ENCODE measurements around the gene BNIP3. TPM values are rescaled to one million over a fixed set of nuclear protein-coding genes. Genes with fewer than 3 reads are reported as not detected.

BNIP3 gene
- total RNA-seq, 1 experiment from 2014 or later: 18.4 TPM

GRCh38 chr10:131961777-131962662 is 19.7 kb downstream of the BNIP3 start:
- Histone ChIP-seq H3K36me3 (ENCODE audit: control insufficient read depth, insufficient read depth, low read length) (no peaks in the 10 kb centered on the region; the same call in 1 of the 2 replicates), H3K4me3 (ENCODE audit: low read depth, low read length) (no peak overlapping the region), H3K9me3 (no peaks in the 10 kb centered on the region), H3K4me1 (no peaks in the 10 kb centered on the region), H3K27me3 (replicated peaks; ENCODE audit: control insufficient read depth, insufficient read depth, low read length) (no peaks in the 10 kb centered on the region)
- BruUV-seq (replicated peaks): no TSS peak
- no peaks in the 10 kb centered on the region for H3K4me1 Mint-ChIP-seq (ENCODE audit: low read depth, unreplicated experiment)
- intact Hi-C loops (cut with micrococcal nuclease; ENCODE audit: unreplicated experiment): no loop called here
- H3K9me3 Mint-ChIP-seq (ENCODE audit: unreplicated experiment): no peaks in the 10 kb centered on the region
- CTCF ChIA-PET: no interaction called here
- TF ChIP-seq CTCF (IDR thresholded peaks at IDR 0.05; ENCODE audit: insufficient read depth in 1 of 2, low read depth in 1 of 2, low read length in 1 of 2, severe bottlenecking in 1 of 2, unreplicated experiment in 1 of 2): no peak
- DNase-seq: no peak
- H3K27ac Mint-ChIP-seq (ENCODE audit: unreplicated experiment): no peak overlapping the region
- no peak overlapping the region for H3K4me3 Mint-ChIP-seq (ENCODE audit: unreplicated experiment)
- POLR2A ChIA-PET: no interaction called here
- H3K27me3 Mint-ChIP-seq (ENCODE audit: insufficient read depth, unreplicated experiment): no peaks in the 10 kb centered on the region
- peaks cover 50% of the 10 kb centered on the region for H3K36me3 Mint-ChIP-seq (ENCODE audit: insufficient read depth, unreplicated experiment)

- no peaks in the 10 kb centered on the region for H3K9me3 Mint-ChIP-seq (ENCODE audit: unreplicated experiment)
- H3K4me1 ChIP-seq: no peaks in the 10 kb centered on the region
- no peaks in the 10 kb centered on the region for H3K9me3 ChIP-seq
- TF ChIP-seq CTCF (IDR thresholded peaks at IDR 0.05; ENCODE audit: insufficient read depth in 1 of 2, low read depth in 1 of 2, low read length in 1 of 2, severe bottlenecking in 1 of 2, unreplicated experiment in 1 of 2): no peak
- DNase-seq: no peak
- no peaks in the 10 kb centered on the region for H3K27me3 Mint-ChIP-seq (ENCODE audit: insufficient read depth, unreplicated experiment)
- intact Hi-C loops (cut with micrococcal nuclease; ENCODE audit: unreplicated experiment): no loop called here
- H3K4me3 Mint-ChIP-seq (ENCODE audit: unreplicated experiment): no peak overlapping the region
- H3K36me3 Mint-ChIP-seq (ENCODE audit: insufficient read depth, unreplicated experiment): peaks cover 58% of the 10 kb centered on the region
- CTCF ChIA-PET: no interaction called here
- POLR2A ChIA-PET: no interaction called here
- H3K4me3 ChIP-seq (ENCODE audit: low read depth, low read length): no peak overlapping the region
- BruUV-seq (replicated peaks): no TSS peak
- no peaks in the 10 kb centered on the region for H3K4me1 Mint-ChIP-seq (ENCODE audit: low read depth, unreplicated experiment)
- H3K27ac Mint-ChIP-seq (ENCODE audit: unreplicated experiment): no peak overlapping the region
- no peaks in the 10 kb centered on the region for H3K27me3 ChIP-seq (replicated peaks; ENCODE audit: control insufficient read depth, insufficient read depth, low read length)
- H3K36me3 ChIP-seq (ENCODE audit: control insufficient read depth, insufficient read depth, low read length): no peaks in the 10 kb centered on the region; the same call in 1 of the 2 replicates
These were observed 20.5 kb downstream of the BNIP3 start for GRCh38 chr10:131961047-131961776.

- no peaks in the 10 kb centered on the region for H3K4me1 Mint-ChIP-seq (ENCODE audit: low read depth, unreplicated experiment)
- no peak overlapping the region for H3K27ac Mint-ChIP-seq (ENCODE audit: unreplicated experiment)
- no peak overlapping the region for H3K4me3 Mint-ChIP-seq (ENCODE audit: unreplicated experiment)
- CTCF ChIA-PET: no interaction called here
- Histone ChIP-seq H3K27me3 (replicated peaks; ENCODE audit: control insufficient read depth, insufficient read depth, low read length) (no peaks in the 10 kb centered on the region), H3K36me3 (ENCODE audit: control insufficient read depth, insufficient read depth, low read length) (no peaks in the 10 kb centered on the region; the same call in none of the 2 replicates), H3K9me3 (no peaks in the 10 kb centered on the region), H3K4me1 (no peaks in the 10 kb centered on the region), H3K4me3 (ENCODE audit: low read depth, low read length) (no peak overlapping the region)
- DNase-seq: no peak
- BruUV-seq (replicated peaks): no TSS peak
- POLR2A ChIA-PET: no interaction called here
- no peak for TF ChIP-seq CTCF (IDR thresholded peaks at IDR 0.05; ENCODE audit: insufficient read depth in 1 of 2, low read depth in 1 of 2, low read length in 1 of 2, severe bottlenecking in 1 of 2, unreplicated experiment in 1 of 2)
- no peaks in the 10 kb centered on the region for H3K27me3 Mint-ChIP-seq (ENCODE audit: insufficient read depth, unreplicated experiment)
- no peaks in the 10 kb centered on the region for H3K9me3 Mint-ChIP-seq (ENCODE audit: unreplicated experiment)
- H3K36me3 Mint-ChIP-seq (ENCODE audit: insufficient read depth, unreplicated experiment): peaks cover 63% of the 10 kb centered on the region
- intact Hi-C loops (cut with micrococcal nuclease; ENCODE audit: unreplicated experiment): no loop called here
These were observed 21.1 kb downstream of the BNIP3 start for GRCh38 chr10:131960631-131961046.
